Spleen (tissue), 3 donors: ENCODE measurements around the gene AQP9.

ENCODE experiments used
- POLR2A ChIP-seq, 3 donors: fragments of 450-650 bp; IDR thresholded peaks; one replicate each; pipeline ENCODE4 v1.5.1; 2017; ENCODE audit warnings: antibody characterized with exemption in 3 of 3, mild to moderate bottlenecking in 1 of 3
- POLR2AphosphoS5 ChIP-seq, 3 donors: sonication (generic); formaldehyde crosslinking; IDR thresholded peaks; one replicate each; pipeline ENCODE4 v1.5.1; 2017; ENCODE audit warnings: antibody characterized with exemption in 3 of 3

DNA sequence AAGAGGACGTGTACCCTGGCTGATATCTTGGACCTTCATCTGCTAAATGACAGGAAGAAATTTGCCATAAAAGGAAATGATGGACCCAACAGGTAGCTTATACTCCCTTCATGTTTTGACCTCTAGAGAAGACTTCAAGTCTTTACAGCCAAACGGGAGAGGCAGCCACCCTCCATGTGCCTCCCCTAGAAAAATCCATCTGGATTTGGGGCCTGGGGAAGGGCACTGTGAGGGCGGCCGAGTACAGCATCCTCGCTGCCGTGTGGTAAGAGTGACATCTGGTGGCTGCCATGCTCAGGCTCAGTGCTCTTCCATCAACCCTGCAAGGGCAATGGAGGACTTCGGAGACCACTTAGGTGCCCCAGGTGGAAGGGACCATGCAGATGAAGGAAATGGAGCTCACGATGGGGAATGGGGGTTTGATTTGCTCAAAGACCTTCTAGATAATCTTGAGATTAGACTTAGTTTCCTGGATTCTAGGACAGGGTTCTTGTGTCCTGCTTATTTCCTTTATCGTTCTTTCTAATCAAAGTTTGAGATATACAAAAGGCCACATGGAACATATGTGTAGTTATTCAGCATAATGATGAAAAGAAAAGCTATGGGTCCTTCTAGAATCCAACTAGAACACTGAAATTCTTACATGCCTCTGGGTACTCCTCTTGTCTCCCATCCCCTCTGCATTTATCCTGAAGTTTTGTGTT lies 44.4 kb downstream of the AQP9 start:
- TF ChIP-seq POLR2AphosphoS5 (IDR thresholded peaks at IDR 0.05) (peak; percentile 9 to 50 (median 21)), POLR2A (IDR thresholded peaks at IDR 0.05) (no peak)
